ENCODE measurements around the gene AMOTL1. TPM values are rescaled to one million over a fixed set of nuclear protein-coding genes. Genes with fewer than 3 reads are reported as not detected.

AMOTL1 gene
- total RNA-seq, 1 experiment from 2014 or later: 32.6 TPM

- Histone ChIP-seq H2AFZ (ENCODE audit: low read length) (peak overlapping the region; percentile 10), H3K9me2 (replicated peaks; ENCODE audit: low read length) (no peaks in the 10 kb centered on the region), H4K20me1 (ENCODE audit: low read length) (no peaks in the 10 kb centered on the region), H3K27ac (ENCODE audit: low read length) (peak overlapping the region; percentile 94), H3K9ac (ENCODE audit: low read length) (no peak overlapping the region), H3F3A (ENCODE audit: low read length, unreplicated experiment) (peaks cover 21% of the 10 kb centered on the region), H3K4me2 (ENCODE audit: low read length) (peak overlapping the region; percentile 40), H3K9me3 (ENCODE audit: low read length) (no peaks in the 10 kb centered on the region), H3K36me3 (ENCODE audit: low read depth, low read length) (no peaks in the 10 kb centered on the region), H3K4me1 (ENCODE audit: insufficient read depth, low read length) (peaks cover 81% of the 10 kb centered on the region), H3K79me2 (ENCODE audit: low read length) (no peaks in the 10 kb centered on the region), H3K4me3 (ENCODE audit: low read length) (no peak overlapping the region), H3K27me3 (ENCODE audit: low read length) (no peaks in the 10 kb centered on the region)
- no TSS peak for BruUV-seq (replicated peaks)
- ATAC-seq: no peak
- ChIA-PET CTCF (no interaction called here), POLR2A (ENCODE audit: unreplicated experiment) (no interaction called here)
- intact Hi-C loops (cut with micrococcal nuclease): no loop called here
- TF ChIP-seq CTCF (conservative IDR thresholded peaks at IDR 0.05; ENCODE audit: low read depth, low read length): no peak
- TF ChIP-seq EZH2phosphoT487 (IDR thresholded peaks at IDR 0.05; ENCODE audit: borderline replicate concordance, low read length): no peak
- no peak for TF ChIP-seq EZH2 (IDR thresholded peaks at IDR 0.05; ENCODE audit: low read length, unreplicated experiment)
- DNase-seq: peak; percentile 63
These were observed 16.4 kb upstream of the AMOTL1 start for GRCh38 chr11:94751786-94752185.

GRCh38 chr11:94753630-94754029, 14.5 kb upstream of the AMOTL1 start:
- no peaks in the 10 kb centered on the region for H3K9me2 ChIP-seq (replicated peaks; ENCODE audit: low read length)
- H3K79me2 ChIP-seq (ENCODE audit: low read length): no peaks in the 10 kb centered on the region
- ChIA-PET POLR2A (ENCODE audit: unreplicated experiment) (no interaction called here), CTCF (no interaction called here)
- intact Hi-C loops (cut with micrococcal nuclease): no loop called here
- H3K27me3 ChIP-seq (ENCODE audit: low read length): no peaks in the 10 kb centered on the region
- H2AFZ ChIP-seq (ENCODE audit: low read length): no peak overlapping the region
- H3K9me3 ChIP-seq (ENCODE audit: low read length): no peaks in the 10 kb centered on the region
- no peak for DNase-seq
- peaks cover 4% of the 10 kb centered on the region for H3F3A ChIP-seq (ENCODE audit: low read length, unreplicated experiment)
- no peak for ATAC-seq
- no peak for TF ChIP-seq EZH2phosphoT487 (IDR thresholded peaks at IDR 0.05; ENCODE audit: borderline replicate concordance, low read length)
- H3K27ac ChIP-seq (ENCODE audit: low read length): no peak overlapping the region
- no peak overlapping the region for H3K9ac ChIP-seq (ENCODE audit: low read length)
- H3K4me1 ChIP-seq (ENCODE audit: insufficient read depth, low read length): peaks cover 63% of the 10 kb centered on the region
- BruUV-seq (replicated peaks): no TSS peak
- no peak overlapping the region for H3K4me2 ChIP-seq (ENCODE audit: low read length)
- no peaks in the 10 kb centered on the region for H4K20me1 ChIP-seq (ENCODE audit: low read length)
- H3K36me3 ChIP-seq (ENCODE audit: low read depth, low read length): no peaks in the 10 kb centered on the region
- no peak overlapping the region for H3K4me3 ChIP-seq (ENCODE audit: low read length)

- ATAC-seq (no peak), DNase-seq (no peak)
- Histone ChIP-seq H3K9me3 (ENCODE audit: low read length) (no peaks in the 10 kb centered on the region), H3K79me2 (ENCODE audit: low read length) (no peaks in the 10 kb centered on the region), H3K4me1 (ENCODE audit: insufficient read depth, low read length) (peaks cover 56% of the 10 kb centered on the region), H4K20me1 (ENCODE audit: low read length) (no peaks in the 10 kb centered on the region), H2AFZ (ENCODE audit: low read length) (no peak overlapping the region), H3K27ac (ENCODE audit: low read length) (no peak overlapping the region), H3F3A (ENCODE audit: low read length, unreplicated experiment) (no peaks in the 10 kb centered on the region), H3K4me3 (ENCODE audit: low read length) (no peak overlapping the region), H3K27me3 (ENCODE audit: low read length) (no peaks in the 10 kb centered on the region), H3K9ac (ENCODE audit: low read length) (no peak overlapping the region), H3K9me2 (replicated peaks; ENCODE audit: low read length) (no peaks in the 10 kb centered on the region), H3K36me3 (ENCODE audit: low read depth, low read length) (no peaks in the 10 kb centered on the region), H3K4me2 (ENCODE audit: low read length) (no peak overlapping the region)
- intact Hi-C loops (cut with micrococcal nuclease): no loop called here
- ChIA-PET CTCF (no interaction called here), POLR2A (ENCODE audit: unreplicated experiment) (interaction anchor here (0.5 kb wide), 1 partner anchor 16 kb away, joined by 8 read pairs; no protein-coding TSS in a partner anchor)
- TF ChIP-seq EZH2phosphoT487 (IDR thresholded peaks at IDR 0.05; ENCODE audit: borderline replicate concordance, low read length) (no peak), CTCF (conservative IDR thresholded peaks at IDR 0.05; ENCODE audit: low read depth, low read length) (no peak), EZH2 (IDR thresholded peaks at IDR 0.05; ENCODE audit: low read length, unreplicated experiment) (no peak)
- BruUV-seq (replicated peaks): no TSS peak
These were observed 13.8 kb upstream of the AMOTL1 start for GRCh38 chr11:94754335-94754734.
